ENCODE results near the gene CLINT1.

- TF ChIP-seq POLR2AphosphoS5 (IDR thresholded peaks at IDR 0.05; ENCODE audit: low read depth, low read length) (no peak), TAF1 (IDR thresholded peaks at IDR 0.05; ENCODE audit: low read depth, low read length) (no peak)
Observed at GRCh38 chr5:157874861-157875260, 15.9 kb upstream of the CLINT1 start.

All from GM12891 (cell line).